Measurements from ENCODE around the gene POLR1D.
A peak's percentile ranks its signal among the peaks of the same experiment; 100 is the strongest.
"Not testable (repeated sequence)": the region's sequence is repeated elsewhere in the genome, so short reads cannot be mapped to it uniquely, and the experiment has no call there.

POLR1D gene

DNA sequence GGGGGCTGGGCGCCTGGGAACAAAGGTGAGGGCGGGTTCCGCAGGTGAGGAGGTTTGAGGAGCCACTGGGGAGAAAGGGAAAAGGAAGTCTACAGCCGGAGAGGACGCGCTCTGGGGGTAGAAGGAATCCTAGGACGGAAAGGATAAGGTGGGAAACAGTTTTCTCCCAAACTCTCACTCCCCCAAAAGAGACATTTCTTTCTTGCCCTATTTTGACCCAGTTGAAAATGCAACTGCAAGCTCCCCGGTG lies 651 bp upstream of the POLR1D start:
- TF ChIP-seq CTCF (conservative IDR thresholded peaks at IDR 0.05; ENCODE audit: control insufficient read depth, insufficient read depth, low read depth, low read length): no peak
- DNase-seq (ENCODE audit: low read depth): no peak
- H3K4me3 ChIP-seq (ENCODE audit: control insufficient read depth, low read depth, low read length): peak overlapping the region; percentile 71

DNA sequence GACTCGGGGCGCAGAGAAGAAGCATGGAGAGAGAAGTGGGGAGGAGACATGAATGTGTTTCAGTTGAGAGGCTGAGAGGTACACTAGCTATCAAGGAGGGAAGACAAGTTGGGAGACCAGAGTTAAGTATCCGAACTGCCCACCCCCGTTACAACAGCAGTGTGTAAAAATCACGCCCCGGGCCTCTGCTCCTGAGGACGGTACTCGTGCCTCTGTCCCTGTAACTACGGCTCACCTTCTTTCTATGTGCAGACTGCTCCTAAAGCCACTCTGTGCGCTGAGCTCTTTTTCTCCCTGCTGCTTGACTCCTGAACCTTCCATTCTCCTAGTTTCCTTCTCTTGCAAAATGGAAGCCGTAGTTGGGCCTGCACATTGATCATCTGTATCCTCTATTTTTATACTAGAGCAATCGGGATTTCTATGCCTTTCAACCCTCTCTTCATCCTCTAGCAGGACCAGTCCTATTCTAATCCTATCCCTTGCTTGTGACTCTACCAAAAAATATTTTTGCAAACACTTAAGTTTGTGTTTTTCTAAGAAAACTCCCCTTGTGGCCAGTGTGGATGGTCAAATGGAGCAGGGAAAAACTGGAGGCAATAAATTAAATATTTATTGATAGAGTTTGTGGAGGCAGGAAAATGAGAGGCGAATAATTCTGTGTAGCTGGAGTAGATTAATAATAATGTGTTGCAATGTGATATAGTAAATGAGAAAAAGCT lies 569 bp downstream of the POLR1D start:
- peak; percentile 14 for DNase-seq (ENCODE audit: low read depth)
- peak; percentile 34 for TF ChIP-seq CTCF (conservative IDR thresholded peaks at IDR 0.05; ENCODE audit: control insufficient read depth, insufficient read depth, low read depth, low read length)
- H3K4me3 ChIP-seq (ENCODE audit: control insufficient read depth, low read depth, low read length): peak overlapping the region; percentile 74

- DNase-seq (ENCODE audit: low read depth): no peak
- TF ChIP-seq CTCF (conservative IDR thresholded peaks at IDR 0.05; ENCODE audit: control insufficient read depth, insufficient read depth, low read depth, low read length): no peak
- no peak overlapping the region for H3K4me3 ChIP-seq (ENCODE audit: control insufficient read depth, low read depth, low read length)
Observed at GRCh38 chr13:27622881-27623280, 1.2 kb downstream of the POLR1D start.

GRCh38 chr13:27624071-27624470 lies 2.4 kb downstream of the POLR1D start:
- no peak for TF ChIP-seq CTCF (conservative IDR thresholded peaks at IDR 0.05; ENCODE audit: control insufficient read depth, insufficient read depth, low read depth, low read length)
- no peak for DNase-seq (ENCODE audit: low read depth)
- no peak overlapping the region for H3K4me3 ChIP-seq (ENCODE audit: control insufficient read depth, low read depth, low read length)

GRCh38 chr13:27625839-27626238 lies 4.1 kb downstream of the POLR1D start:
- no peak for TF ChIP-seq CTCF (conservative IDR thresholded peaks at IDR 0.05; ENCODE audit: control insufficient read depth, insufficient read depth, low read depth, low read length)
- no peak for DNase-seq (ENCODE audit: low read depth)
- H3K4me3 ChIP-seq (ENCODE audit: control insufficient read depth, low read depth, low read length): no peak overlapping the region

- no peak for DNase-seq (ENCODE audit: low read depth)
- no peak for TF ChIP-seq CTCF (conservative IDR thresholded peaks at IDR 0.05; ENCODE audit: control insufficient read depth, insufficient read depth, low read depth, low read length)
- no peak overlapping the region for H3K4me3 ChIP-seq (ENCODE audit: control insufficient read depth, low read depth, low read length)
Observed at GRCh38 chr13:27627380-27627779, 5.7 kb downstream of the POLR1D start.

- no peak for TF ChIP-seq CTCF (conservative IDR thresholded peaks at IDR 0.05; ENCODE audit: control insufficient read depth, insufficient read depth, low read depth, low read length)
- no peak overlapping the region for H3K4me3 ChIP-seq (ENCODE audit: control insufficient read depth, low read depth, low read length)
- no peak for DNase-seq (ENCODE audit: low read depth)
Observed at GRCh38 chr13:27628081-27628480, 6.4 kb downstream of the POLR1D start.

DNA sequence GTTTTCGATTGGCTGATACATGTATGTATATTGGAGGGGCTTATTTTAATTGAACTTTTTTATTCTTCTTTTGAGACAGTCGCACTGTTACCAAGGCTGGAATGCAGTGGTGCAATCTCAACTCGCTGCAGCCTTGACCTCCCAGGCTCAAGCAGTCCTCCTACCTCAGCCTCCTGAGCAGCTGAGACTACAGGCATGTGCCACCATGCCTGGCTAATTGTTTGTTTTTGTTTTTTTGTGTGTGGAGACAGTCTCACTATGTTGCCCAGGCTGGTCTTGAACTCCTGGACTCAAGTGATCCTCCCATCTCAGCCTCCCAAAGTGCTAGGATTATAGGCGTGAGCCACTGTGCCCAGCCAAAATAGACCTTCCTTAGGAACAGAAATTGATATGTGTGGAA lies 7.1 kb downstream of the POLR1D start:
- not testable (repeated sequence) for DNase-seq (ENCODE audit: low read depth); H3K4me3 ChIP-seq (ENCODE audit: control insufficient read depth, low read depth, low read length)

Data from fibroblast of mammary gland (primary cell).